ENCODE measurements around the gene HLA-B.

DNA sequence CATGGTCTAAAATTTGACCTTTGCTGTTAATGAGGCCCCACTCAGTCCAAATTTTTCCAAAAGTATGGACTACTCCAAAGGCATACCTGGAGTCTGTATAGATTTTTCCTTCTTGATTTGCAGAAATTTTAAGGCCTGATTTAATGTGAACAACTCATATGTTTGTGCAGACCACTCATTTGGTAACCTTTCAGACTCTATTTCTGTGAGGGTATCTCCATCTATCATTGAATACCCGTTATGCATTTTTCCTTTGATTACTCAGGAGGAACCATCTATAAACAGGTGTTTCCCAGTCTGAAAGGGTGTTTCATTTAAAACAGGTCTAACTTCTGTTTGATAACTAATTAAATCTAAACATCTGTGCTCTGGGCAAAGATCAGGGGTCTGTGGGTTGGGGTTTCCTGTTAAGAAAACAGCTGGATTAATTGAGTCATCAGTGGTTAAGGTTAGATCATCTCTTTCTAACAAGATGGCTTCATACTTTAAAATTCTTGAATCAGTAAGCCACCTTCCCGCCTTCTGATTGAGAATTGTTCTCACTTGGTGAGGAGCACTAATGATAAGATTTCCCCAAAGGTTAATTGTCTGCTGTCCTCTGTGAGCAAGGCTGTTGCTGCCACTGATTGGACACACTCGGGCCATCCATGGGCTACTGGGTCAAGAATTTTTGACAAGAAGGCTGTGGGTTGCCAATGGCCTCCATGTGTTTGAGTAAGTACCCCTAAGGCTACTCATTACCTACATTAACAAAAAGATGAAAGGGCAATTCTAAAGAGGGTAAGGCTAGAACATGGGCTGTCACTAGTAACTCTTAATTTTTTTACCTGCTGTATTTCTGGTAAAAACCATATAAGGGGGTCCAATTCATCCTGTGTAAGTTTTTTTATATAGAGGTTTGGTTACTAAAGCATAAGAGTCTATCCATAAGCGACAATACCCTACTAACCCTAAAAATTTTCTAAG, 24.1 kb downstream of the HLA-B start:
- TF ChIP-seq, protein P1, sequence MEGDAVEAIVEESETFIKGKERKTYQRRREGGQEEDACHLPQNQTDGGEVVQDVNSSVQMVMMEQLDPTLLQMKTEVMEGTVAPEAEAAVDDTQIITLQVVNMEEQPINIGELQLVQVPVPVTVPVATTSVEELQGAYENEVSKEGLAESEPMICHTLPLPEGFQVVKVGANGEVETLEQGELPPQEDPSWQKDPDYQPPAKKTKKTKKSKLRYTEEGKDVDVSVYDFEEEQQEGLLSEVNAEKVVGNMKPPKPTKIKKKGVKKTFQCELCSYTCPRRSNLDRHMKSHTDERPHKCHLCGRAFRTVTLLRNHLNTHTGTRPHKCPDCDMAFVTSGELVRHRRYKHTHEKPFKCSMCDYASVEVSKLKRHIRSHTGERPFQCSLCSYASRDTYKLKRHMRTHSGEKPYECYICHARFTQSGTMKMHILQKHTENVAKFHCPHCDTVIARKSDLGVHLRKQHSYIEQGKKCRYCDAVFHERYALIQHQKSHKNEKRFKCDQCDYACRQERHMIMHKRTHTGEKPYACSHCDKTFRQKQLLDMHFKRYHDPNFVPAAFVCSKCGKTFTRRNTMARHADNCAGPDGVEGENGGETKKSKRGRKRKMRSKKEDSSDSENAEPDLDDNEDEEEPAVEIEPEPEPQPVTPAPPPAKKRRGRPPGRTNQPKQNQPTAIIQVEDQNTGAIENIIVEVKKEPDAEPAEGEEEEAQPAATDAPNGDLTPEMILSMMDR (IDR thresholded peaks at IDR 0.05; ENCODE audit: low read length), result no peak
- no peak for TF ChIP-seq EZH2 (IDR thresholded peaks at IDR 0.05; ENCODE audit: borderline replicate concordance, low read length)

Data from OCI-LY1 (cell line).